GM19099 (cell line): ENCODE data around the gene SV2C.

Experiments
- POLR2A ChIP-seq: IDR thresholded peaks from 3 replicates; pipeline ENCODE4 v1.6.1; 2011; ENCODE audit warnings: low read depth; ENCODE audit not compliant: insufficient read length; ENCODE audit errors: extremely low read depth

Gene SV2C

DNA sequence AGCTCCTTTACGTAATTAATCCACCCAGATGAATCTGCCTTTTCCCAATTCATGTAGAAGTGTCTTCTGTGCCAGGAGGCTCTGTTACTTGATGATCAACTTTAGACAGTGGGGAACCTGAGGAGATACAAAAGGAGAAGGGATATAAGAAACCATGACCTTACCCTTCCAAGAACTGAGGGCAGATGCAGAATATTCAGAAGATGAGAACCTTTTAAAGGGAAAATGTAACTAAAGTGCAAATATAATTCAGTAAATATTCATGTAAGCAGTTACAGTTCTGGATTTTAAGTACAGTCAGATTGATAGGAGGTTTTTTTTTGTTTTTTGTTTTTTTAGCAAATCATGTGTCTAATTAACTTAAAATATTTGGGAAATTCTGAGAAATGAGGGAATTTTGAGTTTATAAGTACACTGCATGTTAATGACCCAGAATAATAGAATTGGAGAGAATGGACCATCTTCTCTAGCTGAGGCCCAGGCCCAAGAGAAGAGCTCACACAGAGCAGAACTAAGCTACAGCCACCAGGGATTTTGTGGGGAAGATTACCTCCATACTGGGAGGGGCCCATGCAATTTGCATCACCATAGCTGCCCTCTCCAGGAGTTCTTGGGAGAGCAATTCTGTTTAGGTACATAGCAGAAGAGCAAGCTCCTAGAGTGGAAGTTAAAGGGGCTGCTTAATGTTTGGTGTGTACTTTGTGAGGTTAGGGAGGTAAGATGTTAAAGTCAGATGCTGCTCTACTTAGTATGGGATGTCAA, 61.5 kb downstream of the SV2C start:
- TF ChIP-seq POLR2A, result no peak

DNA sequence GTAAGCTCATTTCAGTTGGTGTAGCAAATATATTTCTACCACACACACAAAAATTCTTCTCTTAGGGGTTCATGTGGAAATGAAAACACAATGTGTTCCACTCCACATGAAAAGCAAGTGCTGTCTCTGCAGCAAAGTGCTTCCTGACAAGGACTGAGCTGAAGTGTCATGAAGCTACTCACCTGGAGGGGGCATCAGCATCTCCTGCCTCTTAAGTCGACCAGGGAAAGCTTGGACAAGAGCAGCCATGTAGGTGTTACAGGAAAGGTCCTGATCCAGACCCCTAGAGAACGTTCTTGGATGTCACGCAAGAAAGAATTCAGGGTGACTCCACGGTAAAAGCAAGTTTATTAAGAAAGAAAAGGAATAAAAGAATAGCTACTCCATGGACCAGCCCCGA, 62.8 kb downstream of the SV2C start:
- TF ChIP-seq POLR2A, result no peak

- TF ChIP-seq POLR2A, result no peak
These were observed 66.5 kb downstream of the SV2C start for GRCh38 chr5:76149636-76150035.

DNA sequence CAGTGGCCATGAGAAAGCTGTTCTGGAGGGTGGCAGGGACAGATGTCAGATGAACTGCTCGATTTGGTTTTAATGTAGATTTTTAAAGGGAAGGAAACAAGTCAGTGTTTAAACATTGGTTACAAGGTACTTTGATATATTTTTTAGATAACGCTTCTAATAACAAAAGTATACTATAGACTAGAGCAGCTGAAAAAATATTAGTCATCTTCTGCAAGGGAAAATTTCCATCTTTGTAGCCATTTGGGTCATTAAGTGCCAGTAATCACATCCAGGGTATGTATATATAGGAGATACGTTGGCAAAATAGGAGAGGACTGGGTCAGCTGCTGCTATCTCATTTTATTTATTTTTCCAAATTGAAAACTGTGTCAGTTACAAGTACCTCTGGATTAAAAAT, 69.0 kb downstream of the SV2C start:
- TF ChIP-seq POLR2A, result no peak

- TF ChIP-seq POLR2A, result no peak
These were observed 69.5 kb downstream of the SV2C start for GRCh38 chr5:76152700-76153099.

GRCh38 chr5:76153271-76153670, 70.1 kb downstream of the SV2C start:
- no peak for TF ChIP-seq POLR2A

GRCh38 chr5:76154009-76154690, 71.0 kb downstream of the SV2C start:
- TF ChIP-seq POLR2A, result no peak

DNA sequence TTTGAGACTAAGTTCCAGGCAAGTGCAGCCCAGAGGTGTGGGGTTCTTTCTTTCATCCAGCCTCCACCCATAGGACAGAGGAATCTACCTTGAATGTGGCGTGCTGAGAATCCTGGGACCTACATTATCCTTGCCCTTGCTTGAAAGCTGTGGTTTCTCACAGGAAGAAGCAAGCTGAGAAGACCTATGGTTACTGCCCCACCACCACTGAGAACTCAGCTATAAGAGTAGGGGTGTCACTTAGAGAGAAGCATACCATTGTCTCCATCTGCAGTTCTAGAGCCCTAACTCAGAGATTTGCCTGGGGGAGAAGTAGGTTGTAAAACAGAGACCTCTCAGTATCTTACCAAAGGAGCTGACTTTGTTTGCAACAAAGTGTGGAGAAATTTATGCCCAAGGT, 72.4 kb downstream of the SV2C start:
- TF ChIP-seq POLR2A, result no peak

DNA sequence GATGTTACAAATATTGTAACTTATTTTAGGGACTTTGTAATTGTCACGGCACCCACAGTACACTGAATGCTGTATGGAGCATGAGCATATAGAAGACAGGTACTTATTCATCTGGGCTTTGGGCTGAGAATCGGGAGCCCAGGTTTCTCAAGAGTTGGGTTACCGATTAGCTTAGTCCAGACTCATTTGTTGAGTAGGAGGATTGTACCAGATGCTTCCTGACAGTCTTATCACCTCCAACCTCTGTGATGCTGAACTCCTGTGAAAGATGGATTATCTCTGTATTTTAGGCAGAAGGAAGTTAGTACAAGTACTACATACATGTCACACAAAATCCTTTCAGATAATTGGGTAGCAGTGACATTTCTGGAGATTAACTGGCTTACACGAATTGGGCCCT, 79.2 kb downstream of the SV2C start:
- no peak for TF ChIP-seq POLR2A

DNA sequence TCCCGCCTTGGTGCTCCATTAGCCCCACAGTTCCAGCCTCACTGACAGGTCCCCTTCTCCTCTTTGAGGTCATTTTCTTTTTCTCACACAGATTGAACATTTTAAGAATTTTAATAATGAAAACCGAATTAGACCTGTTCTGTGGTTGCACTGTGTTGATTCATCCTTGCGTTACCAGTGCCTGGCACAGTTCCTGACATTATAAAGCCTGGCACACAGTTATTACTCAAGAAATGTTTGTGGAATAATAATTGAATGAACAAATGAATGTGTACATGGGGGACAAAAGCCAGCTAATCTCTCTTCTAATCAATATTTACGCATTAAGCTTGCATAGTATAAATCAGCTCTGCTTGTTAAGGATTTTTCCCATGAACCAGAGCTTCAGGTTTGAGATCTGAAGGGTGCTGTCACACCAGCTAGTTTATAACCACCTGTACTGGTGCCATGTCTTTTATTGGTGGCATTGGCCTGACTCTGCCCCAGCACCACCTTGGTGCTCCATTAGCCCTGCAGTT, 80.0 kb downstream of the SV2C start:
- TF ChIP-seq POLR2A, result no peak

GRCh38 chr5:76165029-76165428, 81.8 kb downstream of the SV2C start:
- no peak for TF ChIP-seq POLR2A

DNA sequence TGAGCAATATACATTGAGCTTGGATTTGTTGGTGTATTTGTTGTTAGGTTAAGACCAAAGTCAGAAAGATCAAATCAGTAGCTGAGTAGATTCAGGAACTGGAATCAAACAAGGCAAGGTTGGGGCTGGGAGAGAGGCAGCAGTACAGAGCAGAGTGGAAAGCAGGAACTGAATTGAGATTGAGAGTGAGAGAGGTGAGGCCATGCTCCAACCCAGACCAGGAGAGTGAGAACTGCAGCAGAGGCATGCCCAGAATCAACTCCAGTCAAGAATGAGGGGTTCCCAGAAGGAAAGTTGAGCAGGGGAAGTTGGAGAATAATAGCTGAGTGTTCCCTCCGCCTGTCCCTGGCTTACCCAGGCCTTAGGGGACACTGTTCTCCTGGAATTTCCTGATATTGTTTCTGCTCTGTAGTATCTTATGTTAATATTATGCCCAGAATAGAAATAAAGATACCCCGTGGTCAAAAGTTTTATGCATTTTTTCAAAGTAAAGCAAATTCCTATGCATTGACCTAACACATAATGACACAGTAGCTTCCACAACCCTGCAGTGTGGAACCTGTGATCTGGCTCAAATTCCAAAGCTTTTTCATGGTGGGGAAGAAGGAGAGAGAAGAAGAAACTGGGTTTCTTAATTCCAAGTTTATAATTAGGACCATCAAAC, 82.7 kb downstream of the SV2C start:
- no peak for TF ChIP-seq POLR2A

- TF ChIP-seq POLR2A, result no peak
These were observed 83.8 kb downstream of the SV2C start for GRCh38 chr5:76166886-76167576.

DNA sequence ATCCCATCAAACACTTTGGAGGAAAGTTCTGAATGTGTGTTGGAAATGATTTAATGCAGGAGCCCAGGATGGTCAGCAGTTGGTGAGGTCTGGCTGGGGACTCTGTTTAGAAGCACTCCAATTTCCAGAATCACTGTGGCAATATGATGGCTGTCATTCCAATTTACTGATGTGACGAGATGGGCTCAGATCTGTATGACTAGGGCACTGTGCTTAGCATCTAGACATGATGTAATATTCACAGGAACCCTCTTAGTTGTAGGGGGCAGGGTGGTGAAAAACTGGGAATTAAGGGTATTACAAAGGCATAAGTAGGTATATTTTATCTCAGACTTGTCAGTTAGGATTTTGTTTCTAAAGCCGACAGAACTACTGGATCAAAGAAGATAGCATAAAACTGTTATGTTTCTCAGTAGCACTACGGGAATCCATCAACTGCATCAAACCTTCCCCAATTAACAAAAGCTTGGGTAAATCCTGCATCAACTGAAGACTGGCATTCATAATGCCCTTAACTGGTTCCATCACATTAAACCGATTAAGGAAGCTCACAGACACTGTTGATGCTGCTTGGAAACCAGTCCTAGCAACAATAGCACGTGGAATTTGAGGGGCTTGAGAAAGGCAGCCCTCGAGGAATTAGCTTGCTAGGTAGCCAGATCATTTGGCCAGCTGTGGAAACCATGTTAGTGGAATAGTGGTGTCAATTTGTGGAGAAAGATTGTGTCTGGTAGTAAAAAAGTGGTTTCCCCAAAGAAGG, 86.1 kb downstream of the SV2C start:
- TF ChIP-seq POLR2A, result no peak
